ENCODE results near the gene ERCC6L2. TPM values are rescaled to one million over a fixed set of nuclear protein-coding genes. Genes with fewer than 3 reads are reported as not detected.

ERCC6L2 gene
- polyA plus RNA-seq, 2 of the 4 experiments (the other 2 are of a cell fraction) = 13.3 to 36.7 TPM

GRCh38 chr9:95936579-95937075, 61.1 kb downstream of the ERCC6L2 start (continued):
- no peak for TF ChIP-seq ATOH8 (CRISPR knock-in tag; IDR thresholded peaks at IDR 0.05; ENCODE audit: low read depth)

GRCh38 chr9:95937131-95937530, 61.6 kb downstream of the ERCC6L2 start:
- Histone ChIP-seq H3K9me3 (no peaks in the 10 kb centered on the region), H3K4me2 (no peak overlapping the region), H3K4me1 (no peaks in the 10 kb centered on the region), H3K27ac (peak overlapping the region in 1 of 2 experiments; percentile 17; a peak in 1 of 6 replicates), H3K4me3 (no peak overlapping the region)
- TF ChIP-seq CEBPB (IDR thresholded peaks at IDR 0.05) = no peak
- no peak for TF ChIP-seq TP53 (CRISPR knock-in tag; IDR thresholded peaks at IDR 0.05)
- no peak for TF ChIP-seq ZNF302 (CRISPR knock-in tag; IDR thresholded peaks at IDR 0.05)
- no peak for TF ChIP-seq MAX (IDR thresholded peaks at IDR 0.05)
- TF ChIP-seq REST (IDR thresholded peaks at IDR 0.05) = no peak
- no peak for TF ChIP-seq RFX5 (IDR thresholded peaks at IDR 0.05)
- TF ChIP-seq POLR2A (IDR thresholded peaks at IDR 0.05; ENCODE audit: low read length) = no peak
- no peak for TF ChIP-seq HES2 (IDR thresholded peaks at IDR 0.05)
- no peak for TF ChIP-seq ZC3H11A (IDR thresholded peaks at IDR 0.05)
- no peak for TF ChIP-seq NR3C1 (IDR thresholded peaks at IDR 0.05)
- no peak for TF ChIP-seq MAFK (IDR thresholded peaks at IDR 0.05; ENCODE audit: partially characterized antibody)
- no peak for TF ChIP-seq RCOR1 (IDR thresholded peaks at IDR 0.05; ENCODE audit: low read depth, low read length)
- no peak for TF ChIP-seq HOXB13 (CRISPR knock-in tag; IDR thresholded peaks at IDR 0.05; ENCODE audit: low read depth)
- no peak for TF ChIP-seq EHF (CRISPR knock-in tag; IDR thresholded peaks at IDR 0.05)
- TF ChIP-seq ESRRA (IDR thresholded peaks at IDR 0.05; ENCODE audit: borderline replicate concordance, low read length) = no peak
- no peak for TF ChIP-seq BHLHE40 (IDR thresholded peaks at IDR 0.05; ENCODE audit: low read depth, low read length)
- DNase-seq (ENCODE audit: low read depth in 1 of 2, low spot score in 1 of 2) = no peak
- no peak for FAIRE-seq
- ATAC-seq = no peak
- ChIA-PET POLR2A (no interaction called here), CTCF (no interaction called here)
- 98% methylated on average over 3 of the region's 3 CpGs for WGBS (ENCODE audit: missing lambda C conversion rate)

GRCh38 chr9:95938724-95939123, 63.2 kb downstream of the ERCC6L2 start:
- no peak overlapping the region for H3K4me3 ChIP-seq
- ATAC-seq = no peak
- WGBS (ENCODE audit: missing lambda C conversion rate) = 93% methylated on average over 1 of the region's 1 CpG
- DNase-seq (ENCODE audit: low read depth in 1 of 2, low spot score in 1 of 2) = no peak
- no peak overlapping the region for H3K27ac ChIP-seq
- no peak for FAIRE-seq
- H3K4me2 ChIP-seq = no peak overlapping the region
- no peaks in the 10 kb centered on the region for H3K4me1 ChIP-seq
- POLR2A ChIA-PET = no interaction called here
- no peak for TF ChIP-seq HES2 (IDR thresholded peaks at IDR 0.05)
- TF ChIP-seq CTCF (IDR thresholded peaks at IDR 0.05) = no peak
- no peak for TF ChIP-seq CEBPB (IDR thresholded peaks at IDR 0.05)
- TF ChIP-seq TFCP2L1 (CRISPR knock-in tag; IDR thresholded peaks at IDR 0.05) = no peak
- no peak for TF ChIP-seq NPAS2 (CRISPR knock-in tag; IDR thresholded peaks at IDR 0.05; ENCODE audit: borderline replicate concordance)
- TF ChIP-seq NR3C1 (IDR thresholded peaks at IDR 0.05) = no peak
- TF ChIP-seq MAFK (IDR thresholded peaks at IDR 0.05; ENCODE audit: partially characterized antibody) = no peak
- no peak for TF ChIP-seq USF2 (IDR thresholded peaks at IDR 0.05)
- TF ChIP-seq KDM1A (IDR thresholded peaks at IDR 0.05; ENCODE audit: low read depth) = no peak
- no peak for TF ChIP-seq ZSCAN20 (CRISPR knock-in tag; IDR thresholded peaks at IDR 0.05)
- no peak for TF ChIP-seq RCOR1 (IDR thresholded peaks at IDR 0.05; ENCODE audit: low read depth, low read length)
- no peak for TF ChIP-seq SREBF2 (IDR thresholded peaks at IDR 0.05)
- TF ChIP-seq MYC (IDR thresholded peaks at IDR 0.05; ENCODE audit: borderline replicate concordance, low read length) = no peak
- CTCF ChIA-PET = no interaction called here
- no peaks in the 10 kb centered on the region for H3K9me3 ChIP-seq

Data from A549 (cell line).